Measurements from ENCODE around the gene TOX3. TPM values are rescaled to one million over a fixed set of nuclear protein-coding genes. Genes with fewer than 3 reads are reported as not detected.

Gene TOX3
- total and polyA plus RNA-seq, 2 experiments from 2014 or later = 9.8 to 15.6 TPM

DNA sequence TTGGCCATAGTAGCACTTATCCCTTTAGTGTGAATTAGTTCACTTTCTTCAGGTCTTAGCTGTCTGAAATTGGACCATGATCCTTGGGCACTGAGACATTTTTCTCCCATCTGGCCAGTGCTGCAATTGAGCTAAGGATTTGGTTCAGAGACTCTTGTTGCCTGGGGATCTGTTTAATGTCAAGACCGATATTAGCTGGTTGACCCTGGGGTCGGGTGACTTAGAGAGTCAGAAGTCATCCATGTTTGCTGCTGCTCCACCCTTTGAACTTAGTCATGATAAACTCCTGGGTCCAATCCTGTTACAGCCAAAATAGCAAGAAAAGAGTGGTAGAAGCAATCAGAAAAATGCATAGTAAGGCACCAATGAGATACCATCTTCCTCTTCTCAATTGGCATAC, 45.8 kb upstream of the TOX3 start:
- Histone ChIP-seq H3K9me2 (ENCODE audit: insufficient read depth) (0 out of 2 replicates have a peak, but pooled peaks cover under 1% of the 10 kb centered on the region), H3F3A (replicated peaks; ENCODE audit: low read depth) (no peaks in the 10 kb centered on the region), H3K4me1 (ENCODE audit: insufficient read depth) (no peaks in the 10 kb centered on the region), H3K36me3 (ENCODE audit: insufficient read depth) (no peaks in the 10 kb centered on the region), H3K27ac (ENCODE audit: low read depth) (no peak overlapping the region), H3K4me3 (no peak overlapping the region), H3K79me2 (replicated peaks; ENCODE audit: insufficient read depth) (no peaks in the 10 kb centered on the region), H4K20me1 (replicated peaks; ENCODE audit: insufficient read depth) (no peaks in the 10 kb centered on the region), H2AFZ (no peak overlapping the region), H3K27me3 (ENCODE audit: insufficient read depth) (no peaks in the 10 kb centered on the region), H3K4me2 (no peak overlapping the region)
- H3K36me3 Mint-ChIP-seq (ENCODE audit: low read depth) = no peaks in the 10 kb centered on the region
- TF ChIP-seq, protein P1, sequence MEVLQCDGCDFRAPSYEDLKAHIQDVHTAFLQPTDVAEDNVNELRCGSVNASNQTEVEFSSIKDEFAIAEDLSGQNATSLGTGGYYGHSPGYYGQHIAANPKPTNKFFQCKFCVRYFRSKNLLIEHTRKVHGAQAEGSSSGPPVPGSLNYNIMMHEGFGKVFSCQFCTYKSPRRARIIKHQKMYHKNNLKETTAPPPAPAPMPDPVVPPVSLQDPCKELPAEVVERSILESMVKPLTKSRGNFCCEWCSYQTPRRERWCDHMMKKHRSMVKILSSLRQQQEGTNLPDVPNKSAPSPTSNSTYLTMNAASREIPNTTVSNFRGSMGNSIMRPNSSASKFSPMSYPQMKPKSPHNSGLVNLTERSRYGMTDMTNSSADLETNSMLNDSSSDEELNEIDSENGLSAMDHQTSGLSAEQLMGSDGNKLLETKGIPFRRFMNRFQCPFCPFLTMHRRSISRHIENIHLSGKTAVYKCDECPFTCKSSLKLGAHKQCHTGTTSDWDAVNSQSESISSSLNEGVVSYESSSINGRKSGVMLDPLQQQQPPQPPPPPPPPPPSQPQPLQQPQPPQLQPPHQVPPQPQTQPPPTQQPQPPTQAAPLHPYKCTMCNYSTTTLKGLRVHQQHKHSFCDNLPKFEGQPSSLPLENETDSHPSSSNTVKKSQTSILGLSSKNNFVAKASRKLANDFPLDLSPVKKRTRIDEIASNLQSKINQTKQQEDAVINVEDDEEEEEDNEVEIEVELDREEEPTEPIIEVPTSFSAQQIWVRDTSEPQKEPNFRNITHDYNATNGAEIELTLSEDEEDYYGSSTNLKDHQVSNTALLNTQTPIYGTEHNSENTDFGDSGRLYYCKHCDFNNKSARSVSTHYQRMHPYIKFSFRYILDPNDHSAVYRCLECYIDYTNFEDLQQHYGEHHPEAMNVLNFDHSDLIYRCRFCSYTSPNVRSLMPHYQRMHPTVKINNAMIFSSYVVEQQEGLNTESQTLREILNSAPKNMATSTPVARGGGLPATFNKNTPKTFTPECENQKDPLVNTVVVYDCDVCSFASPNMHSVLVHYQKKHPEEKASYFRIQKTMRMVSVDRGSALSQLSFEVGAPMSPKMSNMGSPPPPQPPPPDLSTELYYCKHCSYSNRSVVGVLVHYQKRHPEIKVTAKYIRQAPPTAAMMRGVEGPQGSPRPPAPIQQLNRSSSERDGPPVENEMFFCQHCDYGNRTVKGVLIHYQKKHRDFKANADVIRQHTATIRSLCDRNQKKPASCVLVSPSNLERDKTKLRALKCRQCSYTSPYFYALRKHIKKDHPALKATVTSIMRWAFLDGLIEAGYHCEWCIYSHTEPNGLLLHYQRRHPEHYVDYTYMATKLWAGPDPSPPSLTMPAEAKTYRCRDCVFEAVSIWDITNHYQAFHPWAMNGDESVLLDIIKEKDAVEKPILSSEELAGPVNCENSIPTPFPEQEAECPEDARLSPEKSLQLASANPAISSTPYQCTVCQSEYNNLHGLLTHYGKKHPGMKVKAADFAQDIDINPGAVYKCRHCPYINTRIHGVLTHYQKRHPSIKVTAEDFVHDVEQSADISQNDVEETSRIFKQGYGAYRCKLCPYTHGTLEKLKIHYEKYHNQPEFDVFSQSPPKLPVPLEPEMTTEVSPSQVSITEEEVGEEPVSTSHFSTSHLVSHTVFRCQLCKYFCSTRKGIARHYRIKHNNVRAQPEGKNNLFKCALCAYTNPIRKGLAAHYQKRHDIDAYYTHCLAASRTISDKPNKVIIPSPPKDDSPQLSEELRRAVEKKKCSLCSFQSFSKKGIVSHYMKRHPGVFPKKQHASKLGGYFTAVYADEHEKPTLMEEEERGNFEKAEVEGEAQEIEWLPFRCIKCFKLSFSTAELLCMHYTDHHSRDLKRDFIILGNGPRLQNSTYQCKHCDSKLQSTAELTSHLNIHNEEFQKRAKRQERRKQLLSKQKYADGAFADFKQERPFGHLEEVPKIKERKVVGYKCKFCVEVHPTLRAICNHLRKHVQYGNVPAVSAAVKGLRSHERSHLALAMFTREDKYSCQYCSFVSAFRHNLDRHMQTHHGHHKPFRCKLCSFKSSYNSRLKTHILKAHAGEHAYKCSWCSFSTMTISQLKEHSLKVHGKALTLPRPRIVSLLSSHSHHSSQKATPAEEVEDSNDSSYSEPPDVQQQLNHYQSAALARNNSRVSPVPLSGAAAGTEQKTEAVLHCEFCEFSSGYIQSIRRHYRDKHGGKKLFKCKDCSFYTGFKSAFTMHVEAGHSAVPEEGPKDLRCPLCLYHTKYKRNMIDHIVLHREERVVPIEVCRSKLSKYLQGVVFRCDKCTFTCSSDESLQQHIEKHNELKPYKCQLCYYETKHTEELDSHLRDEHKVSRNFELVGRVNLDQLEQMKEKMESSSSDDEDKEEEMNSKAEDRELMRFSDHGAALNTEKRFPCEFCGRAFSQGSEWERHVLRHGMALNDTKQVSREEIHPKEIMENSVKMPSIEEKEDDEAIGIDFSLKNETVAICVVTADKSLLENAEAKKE (CRISPR knock-in tag; IDR thresholded peaks at IDR 0.05) = no peak
- TF ChIP-seq ZNF331 (CRISPR knock-in tag; IDR thresholded peaks at IDR 0.05; ENCODE audit: low read depth) (no peak), POLR2AphosphoS5 (IDR thresholded peaks at IDR 0.05; ENCODE audit: low read depth) (no peak), EZH2phosphoT487 (IDR thresholded peaks at IDR 0.05; ENCODE audit: unreplicated experiment) (no peak), EZH2 (IDR thresholded peaks at IDR 0.05; ENCODE audit: low read depth, unreplicated experiment) (no peak), STAT1 (IDR thresholded peaks at IDR 0.05; ENCODE audit: unreplicated experiment) (no peak), NANOG (IDR thresholded peaks at IDR 0.05; ENCODE audit: borderline replicate concordance) (no peak), ZNF114 (CRISPR knock-in tag; IDR thresholded peaks at IDR 0.05) (no peak)
- TF ChIP-seq, protein P2, sequence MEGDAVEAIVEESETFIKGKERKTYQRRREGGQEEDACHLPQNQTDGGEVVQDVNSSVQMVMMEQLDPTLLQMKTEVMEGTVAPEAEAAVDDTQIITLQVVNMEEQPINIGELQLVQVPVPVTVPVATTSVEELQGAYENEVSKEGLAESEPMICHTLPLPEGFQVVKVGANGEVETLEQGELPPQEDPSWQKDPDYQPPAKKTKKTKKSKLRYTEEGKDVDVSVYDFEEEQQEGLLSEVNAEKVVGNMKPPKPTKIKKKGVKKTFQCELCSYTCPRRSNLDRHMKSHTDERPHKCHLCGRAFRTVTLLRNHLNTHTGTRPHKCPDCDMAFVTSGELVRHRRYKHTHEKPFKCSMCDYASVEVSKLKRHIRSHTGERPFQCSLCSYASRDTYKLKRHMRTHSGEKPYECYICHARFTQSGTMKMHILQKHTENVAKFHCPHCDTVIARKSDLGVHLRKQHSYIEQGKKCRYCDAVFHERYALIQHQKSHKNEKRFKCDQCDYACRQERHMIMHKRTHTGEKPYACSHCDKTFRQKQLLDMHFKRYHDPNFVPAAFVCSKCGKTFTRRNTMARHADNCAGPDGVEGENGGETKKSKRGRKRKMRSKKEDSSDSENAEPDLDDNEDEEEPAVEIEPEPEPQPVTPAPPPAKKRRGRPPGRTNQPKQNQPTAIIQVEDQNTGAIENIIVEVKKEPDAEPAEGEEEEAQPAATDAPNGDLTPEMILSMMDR (conservative IDR thresholded peaks at IDR 0.05; ENCODE audit: low read depth in 2 of 2) = no peak
- TF ChIP-seq, protein P3, sequence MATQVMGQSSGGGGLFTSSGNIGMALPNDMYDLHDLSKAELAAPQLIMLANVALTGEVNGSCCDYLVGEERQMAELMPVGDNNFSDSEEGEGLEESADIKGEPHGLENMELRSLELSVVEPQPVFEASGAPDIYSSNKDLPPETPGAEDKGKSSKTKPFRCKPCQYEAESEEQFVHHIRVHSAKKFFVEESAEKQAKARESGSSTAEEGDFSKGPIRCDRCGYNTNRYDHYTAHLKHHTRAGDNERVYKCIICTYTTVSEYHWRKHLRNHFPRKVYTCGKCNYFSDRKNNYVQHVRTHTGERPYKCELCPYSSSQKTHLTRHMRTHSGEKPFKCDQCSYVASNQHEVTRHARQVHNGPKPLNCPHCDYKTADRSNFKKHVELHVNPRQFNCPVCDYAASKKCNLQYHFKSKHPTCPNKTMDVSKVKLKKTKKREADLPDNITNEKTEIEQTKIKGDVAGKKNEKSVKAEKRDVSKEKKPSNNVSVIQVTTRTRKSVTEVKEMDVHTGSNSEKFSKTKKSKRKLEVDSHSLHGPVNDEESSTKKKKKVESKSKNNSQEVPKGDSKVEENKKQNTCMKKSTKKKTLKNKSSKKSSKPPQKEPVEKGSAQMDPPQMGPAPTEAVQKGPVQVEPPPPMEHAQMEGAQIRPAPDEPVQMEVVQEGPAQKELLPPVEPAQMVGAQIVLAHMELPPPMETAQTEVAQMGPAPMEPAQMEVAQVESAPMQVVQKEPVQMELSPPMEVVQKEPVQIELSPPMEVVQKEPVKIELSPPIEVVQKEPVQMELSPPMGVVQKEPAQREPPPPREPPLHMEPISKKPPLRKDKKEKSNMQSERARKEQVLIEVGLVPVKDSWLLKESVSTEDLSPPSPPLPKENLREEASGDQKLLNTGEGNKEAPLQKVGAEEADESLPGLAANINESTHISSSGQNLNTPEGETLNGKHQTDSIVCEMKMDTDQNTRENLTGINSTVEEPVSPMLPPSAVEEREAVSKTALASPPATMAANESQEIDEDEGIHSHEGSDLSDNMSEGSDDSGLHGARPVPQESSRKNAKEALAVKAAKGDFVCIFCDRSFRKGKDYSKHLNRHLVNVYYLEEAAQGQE (IDR thresholded peaks at IDR 0.05; ENCODE audit: unreplicated experiment) = no peak
- TF ChIP-seq, protein P4, sequence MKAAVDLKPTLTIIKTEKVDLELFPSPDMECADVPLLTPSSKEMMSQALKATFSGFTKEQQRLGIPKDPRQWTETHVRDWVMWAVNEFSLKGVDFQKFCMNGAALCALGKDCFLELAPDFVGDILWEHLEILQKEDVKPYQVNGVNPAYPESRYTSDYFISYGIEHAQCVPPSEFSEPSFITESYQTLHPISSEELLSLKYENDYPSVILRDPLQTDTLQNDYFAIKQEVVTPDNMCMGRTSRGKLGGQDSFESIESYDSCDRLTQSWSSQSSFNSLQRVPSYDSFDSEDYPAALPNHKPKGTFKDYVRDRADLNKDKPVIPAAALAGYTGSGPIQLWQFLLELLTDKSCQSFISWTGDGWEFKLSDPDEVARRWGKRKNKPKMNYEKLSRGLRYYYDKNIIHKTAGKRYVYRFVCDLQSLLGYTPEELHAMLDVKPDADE (IDR thresholded peaks at IDR 0.05) = no peak
- H3K4me3 Mint-ChIP-seq = no peak overlapping the region
- peaks cover 4% of the 10 kb centered on the region; the same call in 2 of the 3 replicates for H3K4me1 Mint-ChIP-seq
- H3K27me3 Mint-ChIP-seq (ENCODE audit: insufficient read depth, low read depth, poor library complexity) = no peaks in the 10 kb centered on the region
- ATAC-seq (no peak), DNase-seq (ENCODE audit: low spot score) (no peak)
- H3K27ac Mint-ChIP-seq = no peak overlapping the region
- no peaks in the 10 kb centered on the region for H3K9me3 Mint-ChIP-seq
